Hematopoietic multipotent progenitor cell (in vitro differentiated cells): ENCODE results near the gene SEMA6D. TPM values are rescaled to one million over a fixed set of nuclear protein-coding genes. Genes with fewer than 3 reads are reported as not detected.

ENCODE experiments used
- DNase-seq, 3 donors: peaks; one replicate each; pipeline ENCODE4 v3.0.0-alpha.2; 2011 to 2015; ENCODE audit warnings: low read depth in 2 of 3, low spot score in 2 of 3
- total RNA-seq: library from RNA; depleted of rRNA; stranded (reverse); fragments of >200 nt; gene quantifications from one replicate; pipeline ENCODE4 v1.2.3, GENCODE V29; 2012

SEMA6D gene, protein sequence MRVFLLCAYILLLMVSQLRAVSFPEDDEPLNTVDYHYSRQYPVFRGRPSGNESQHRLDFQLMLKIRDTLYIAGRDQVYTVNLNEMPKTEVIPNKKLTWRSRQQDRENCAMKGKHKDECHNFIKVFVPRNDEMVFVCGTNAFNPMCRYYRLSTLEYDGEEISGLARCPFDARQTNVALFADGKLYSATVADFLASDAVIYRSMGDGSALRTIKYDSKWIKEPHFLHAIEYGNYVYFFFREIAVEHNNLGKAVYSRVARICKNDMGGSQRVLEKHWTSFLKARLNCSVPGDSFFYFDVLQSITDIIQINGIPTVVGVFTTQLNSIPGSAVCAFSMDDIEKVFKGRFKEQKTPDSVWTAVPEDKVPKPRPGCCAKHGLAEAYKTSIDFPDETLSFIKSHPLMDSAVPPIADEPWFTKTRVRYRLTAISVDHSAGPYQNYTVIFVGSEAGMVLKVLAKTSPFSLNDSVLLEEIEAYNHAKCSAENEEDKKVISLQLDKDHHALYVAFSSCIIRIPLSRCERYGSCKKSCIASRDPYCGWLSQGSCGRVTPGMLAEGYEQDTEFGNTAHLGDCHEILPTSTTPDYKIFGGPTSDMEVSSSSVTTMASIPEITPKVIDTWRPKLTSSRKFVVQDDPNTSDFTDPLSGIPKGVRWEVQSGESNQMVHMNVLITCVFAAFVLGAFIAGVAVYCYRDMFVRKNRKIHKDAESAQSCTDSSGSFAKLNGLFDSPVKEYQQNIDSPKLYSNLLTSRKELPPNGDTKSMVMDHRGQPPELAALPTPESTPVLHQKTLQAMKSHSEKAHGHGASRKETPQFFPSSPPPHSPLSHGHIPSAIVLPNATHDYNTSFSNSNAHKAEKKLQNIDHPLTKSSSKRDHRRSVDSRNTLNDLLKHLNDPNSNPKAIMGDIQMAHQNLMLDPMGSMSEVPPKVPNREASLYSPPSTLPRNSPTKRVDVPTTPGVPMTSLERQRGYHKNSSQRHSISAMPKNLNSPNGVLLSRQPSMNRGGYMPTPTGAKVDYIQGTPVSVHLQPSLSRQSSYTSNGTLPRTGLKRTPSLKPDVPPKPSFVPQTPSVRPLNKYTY
- total RNA-seq = under 0.01 TPM

DNA sequence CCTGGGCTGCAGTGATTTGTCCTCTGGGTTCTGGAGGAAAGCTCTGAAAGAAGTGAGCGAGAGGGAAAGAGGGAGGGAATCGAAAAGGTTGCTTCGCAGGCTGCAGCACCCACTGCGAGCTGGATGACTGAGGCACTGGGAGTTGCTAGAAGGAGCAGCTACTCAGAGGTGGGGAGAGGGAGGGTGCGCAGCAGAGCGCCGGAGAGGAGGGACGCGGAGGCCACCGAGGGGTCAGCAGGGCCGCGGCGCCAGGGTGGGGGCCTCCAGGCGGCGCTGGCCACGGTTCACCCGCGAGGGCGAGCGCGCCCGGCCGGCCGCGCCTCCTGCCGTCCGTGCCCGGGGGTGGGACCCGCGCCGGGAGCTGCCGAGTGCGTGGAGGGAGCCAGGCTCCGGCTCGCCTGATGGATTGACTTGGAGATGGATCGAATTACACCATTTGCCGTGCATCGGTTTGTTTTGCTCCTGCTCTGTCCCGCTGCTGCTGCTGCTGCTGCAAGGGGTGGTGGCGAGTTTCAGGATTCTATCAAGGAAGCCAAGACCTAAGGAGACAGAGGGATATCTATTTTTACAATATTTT, at the start of gene SEMA6D:
TSS of gene SEMA6D (plus strand) at position 470 of the 577 bp plus-strand sequence. CDS start 42,294 bp downstream, outside the sequence.
- peak in 2 of 3 donors; percentile 17 to 22 for DNase-seq

GRCh38 chr15:47669221-47669620, 48.1 kb upstream of the SEMA6D start:
- no peak for DNase-seq

DNA sequence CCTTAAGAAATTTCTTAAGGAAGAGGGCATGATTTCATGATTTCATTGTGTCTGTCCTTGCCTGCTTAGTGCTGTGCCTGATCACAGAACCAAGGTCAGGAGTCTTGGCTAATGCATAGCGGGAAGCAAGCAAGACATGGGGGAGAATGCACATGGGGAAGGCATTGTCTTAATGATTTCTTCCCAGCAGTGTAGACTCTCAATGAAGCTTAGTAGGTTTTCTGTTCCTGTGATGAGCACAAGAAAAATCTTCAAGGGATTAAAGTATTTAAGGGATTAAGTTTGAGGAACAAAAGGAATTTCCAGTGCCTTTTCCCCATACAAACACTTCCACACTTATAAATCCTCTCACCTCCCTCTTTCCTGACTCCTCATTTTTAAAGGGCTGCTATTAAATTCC, 46.9 kb upstream of the SEMA6D start:
- no peak for DNase-seq

DNA sequence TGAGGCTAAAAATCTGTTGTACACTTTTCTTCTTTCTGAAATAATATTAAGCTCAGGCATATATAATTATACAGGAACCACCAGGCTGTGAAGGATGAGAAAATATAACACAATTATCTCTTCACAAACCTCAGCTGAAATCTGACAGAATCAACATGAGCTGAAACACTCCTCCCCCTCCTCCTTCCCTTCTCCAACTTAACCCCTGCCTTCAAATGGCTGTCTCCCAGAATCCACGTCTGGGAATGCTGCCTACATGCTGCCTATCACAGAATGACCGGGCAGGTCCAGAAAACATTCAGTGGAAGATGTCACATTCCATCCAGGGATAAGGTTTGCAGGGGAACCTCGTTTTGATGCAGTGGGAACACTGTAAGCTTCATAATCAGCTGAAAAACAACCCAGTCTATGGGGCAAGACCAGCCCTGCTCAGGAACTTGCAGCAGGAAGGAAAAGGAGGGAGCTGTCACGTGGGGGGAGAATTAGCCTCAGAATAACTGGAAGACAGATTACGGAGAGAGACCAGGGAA, 44.0 kb upstream of the SEMA6D start:
- DNase-seq = no peak

- no peak for DNase-seq
Measured at GRCh38 chr15:47674586-47675232, 42.6 kb upstream of the SEMA6D start.

DNA sequence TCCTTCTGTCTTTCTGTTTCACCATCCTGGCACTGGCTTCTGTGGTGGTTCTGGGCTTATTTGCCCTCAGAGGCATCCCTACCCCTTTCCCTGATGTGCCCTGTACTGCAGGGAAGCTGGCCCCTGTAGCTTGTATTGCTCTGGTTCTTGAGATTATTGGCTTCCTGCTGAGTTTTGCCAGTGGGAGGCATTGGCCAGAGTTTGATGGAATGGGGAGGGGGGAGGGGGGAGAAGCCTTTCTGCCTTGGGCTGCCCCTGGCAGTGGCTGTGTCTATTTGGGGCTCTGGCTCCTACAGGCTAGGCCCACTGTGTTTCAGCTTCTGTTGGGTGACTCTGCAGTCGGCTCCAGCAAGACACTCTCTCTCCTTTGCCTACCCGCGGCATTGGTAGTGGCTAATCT, 41.6 kb upstream of the SEMA6D start:
- DNase-seq = no peak

DNA sequence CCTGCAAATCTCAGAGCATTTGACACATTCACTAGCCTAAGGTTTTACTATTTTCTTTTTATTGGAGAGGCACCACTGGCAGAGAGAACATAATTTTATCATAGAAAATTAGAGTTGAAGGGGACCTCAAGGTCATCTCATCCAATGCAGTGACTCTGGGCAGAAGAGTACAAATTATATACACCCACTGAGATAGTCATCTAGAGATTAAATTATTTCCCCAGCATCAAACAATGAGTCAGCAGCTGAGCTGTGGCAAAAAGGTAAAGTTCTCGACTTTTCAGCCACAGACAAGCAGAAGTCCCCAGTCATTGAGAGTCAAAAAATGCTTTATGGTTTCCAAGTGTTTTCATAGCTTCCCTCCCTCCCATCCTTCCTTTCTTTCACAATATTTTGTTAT, 39.3 kb upstream of the SEMA6D start:
- DNase-seq = peak in 2 of 3 donors; percentile 32 to 59

DNA sequence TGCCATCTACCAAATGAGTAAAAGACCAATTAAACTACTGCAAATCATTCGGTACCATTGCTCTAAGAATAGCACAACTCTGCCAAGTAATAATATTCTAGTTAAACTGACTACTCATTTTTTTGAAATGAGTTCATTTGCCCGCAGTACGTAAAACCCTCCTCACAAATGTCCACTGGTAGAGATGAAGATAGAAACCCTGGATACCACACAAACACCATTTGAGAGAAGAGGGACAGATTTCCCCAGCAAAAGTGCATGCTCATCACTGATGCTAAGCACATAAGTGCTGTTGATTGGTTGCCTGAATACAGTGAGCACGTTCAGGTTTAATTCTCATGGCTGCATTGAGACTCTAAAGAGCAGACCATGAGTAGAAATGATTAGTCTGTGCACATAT, 34.6 kb upstream of the SEMA6D start:
- DNase-seq = no peak

GRCh38 chr15:47685141-47685870, 32.0 kb upstream of the SEMA6D start:
- no peak for DNase-seq

- DNase-seq = no peak
Measured at GRCh38 chr15:47688573-47689086, 28.7 kb upstream of the SEMA6D start.

DNA sequence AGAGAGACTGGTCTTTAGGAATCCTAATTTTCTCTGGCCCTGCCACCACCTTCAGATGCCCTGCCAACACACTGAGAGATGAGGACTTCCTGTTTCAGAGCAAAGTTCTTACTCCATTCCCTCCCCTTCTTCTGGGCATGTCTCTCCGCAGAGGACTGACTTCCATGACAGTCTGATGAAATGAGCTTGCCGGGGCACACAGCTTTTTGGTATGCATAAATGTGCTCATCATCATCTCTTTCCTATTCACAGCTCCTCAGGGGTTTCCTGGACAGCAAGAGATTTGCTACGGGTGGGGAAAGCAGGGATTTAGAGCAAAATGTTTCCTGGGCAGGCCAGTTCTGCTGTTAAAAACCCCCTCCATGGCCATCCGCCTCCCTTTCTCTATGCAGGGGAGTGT, 27.6 kb upstream of the SEMA6D start:
- no peak for DNase-seq

GRCh38 chr15:47691882-47692281, 25.4 kb upstream of the SEMA6D start:
- no peak for DNase-seq

DNA sequence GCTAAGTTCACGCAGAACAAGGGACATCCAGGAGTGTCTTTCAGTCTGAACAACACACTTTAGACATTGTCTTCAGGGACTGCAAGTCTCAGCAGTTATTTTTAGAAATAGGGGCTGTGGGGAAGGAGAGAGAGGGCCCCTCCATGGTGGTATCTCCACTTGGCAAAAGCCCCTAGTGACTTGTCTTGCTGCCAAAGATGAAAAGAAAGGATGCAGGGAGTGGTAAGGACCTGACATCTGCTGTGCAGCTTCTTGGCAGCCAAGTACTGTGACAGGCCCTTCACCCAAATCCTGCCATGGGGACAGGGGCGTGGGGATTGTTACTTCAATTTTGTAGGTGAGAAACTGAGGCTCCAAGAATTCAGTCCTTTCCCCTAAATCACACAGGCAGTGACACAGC, 21.0 kb upstream of the SEMA6D start:
- no peak for DNase-seq

GRCh38 chr15:47705281-47705997, 11.9 kb upstream of the SEMA6D start:
- no peak for DNase-seq

DNA sequence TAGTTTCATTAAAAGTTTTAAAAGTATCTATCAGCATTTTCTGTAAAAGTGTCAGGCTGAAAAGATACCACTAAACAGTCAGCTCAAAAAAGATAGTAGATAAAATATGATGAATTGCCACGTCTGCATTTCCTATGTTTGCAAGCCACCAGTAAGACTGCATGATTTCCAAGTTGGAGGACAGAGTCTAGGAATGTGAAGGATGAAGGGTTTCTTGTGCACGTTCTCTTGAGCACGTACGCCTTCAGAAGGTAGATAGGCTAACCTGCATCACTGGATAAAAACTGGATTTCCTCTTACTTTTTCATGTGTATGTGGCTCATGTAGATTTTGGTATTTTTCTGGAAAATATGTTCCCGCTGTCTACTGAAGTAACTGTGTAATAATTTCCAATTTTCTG, 9.9 kb upstream of the SEMA6D start:
- no peak for DNase-seq

DNA sequence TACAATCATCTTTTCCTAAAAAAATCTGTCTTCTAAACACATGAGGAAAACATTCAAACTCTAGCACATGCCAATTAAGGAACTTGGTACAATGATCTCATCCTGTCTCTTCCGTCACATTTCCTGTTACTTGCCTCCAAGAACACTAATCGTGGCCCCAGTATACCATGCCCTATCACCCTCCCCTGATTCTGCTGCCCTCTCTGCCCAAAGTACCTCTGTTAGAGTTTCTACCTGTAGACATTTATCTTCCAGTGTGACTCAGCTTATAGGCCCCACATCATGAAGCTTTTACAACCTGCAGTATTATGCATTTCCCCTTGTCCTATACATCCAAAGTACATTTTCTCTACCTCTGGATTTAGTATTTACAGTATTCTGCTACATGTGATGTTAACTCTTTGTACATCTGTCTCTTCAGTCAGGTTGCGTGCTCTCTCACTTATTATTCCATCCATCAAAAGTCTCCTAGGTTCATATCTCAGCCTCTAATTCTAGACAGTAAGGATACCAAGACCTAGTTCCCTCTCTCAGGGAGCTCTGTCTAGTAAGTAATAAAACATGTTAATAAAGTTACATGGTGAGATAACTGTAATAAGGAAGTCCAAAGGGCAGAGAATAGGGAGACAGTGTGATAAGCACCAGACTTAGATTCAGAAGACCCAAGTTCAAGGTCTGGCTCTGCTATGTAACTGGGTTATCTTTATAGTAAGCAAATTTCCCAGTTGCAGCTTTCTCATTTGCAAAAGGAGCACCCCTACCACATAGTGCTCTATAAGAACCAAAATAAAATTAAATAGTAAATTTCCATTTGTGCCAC, 8.9 kb upstream of the SEMA6D start:
- DNase-seq = peak in 2 of 3 donors; percentile 19 to 22

- peak in 1 of 3 donors; percentile 29 for DNase-seq
Measured at GRCh38 chr15:47711655-47712054, 5.7 kb upstream of the SEMA6D start.

- DNase-seq = no peak
Measured at GRCh38 chr15:47715402-47715801, 1.9 kb upstream of the SEMA6D start.
